HG03108 (cell line): ENCODE results near the gene RGS7BP.
"Not testable (repeated sequence)": the region's sequence is repeated elsewhere in the genome, so short reads cannot be mapped to it uniquely, and the experiment has no call there.

ENCODE experiments used
- ATAC-seq: cut with Tn5 transposase; IDR thresholded peaks from one replicate; pipeline ENCODE4 v1.9.1; 2021; ENCODE audit warnings: moderate library complexity; ENCODE audit not compliant: unreplicated experiment

The RGS7BP gene

DNA sequence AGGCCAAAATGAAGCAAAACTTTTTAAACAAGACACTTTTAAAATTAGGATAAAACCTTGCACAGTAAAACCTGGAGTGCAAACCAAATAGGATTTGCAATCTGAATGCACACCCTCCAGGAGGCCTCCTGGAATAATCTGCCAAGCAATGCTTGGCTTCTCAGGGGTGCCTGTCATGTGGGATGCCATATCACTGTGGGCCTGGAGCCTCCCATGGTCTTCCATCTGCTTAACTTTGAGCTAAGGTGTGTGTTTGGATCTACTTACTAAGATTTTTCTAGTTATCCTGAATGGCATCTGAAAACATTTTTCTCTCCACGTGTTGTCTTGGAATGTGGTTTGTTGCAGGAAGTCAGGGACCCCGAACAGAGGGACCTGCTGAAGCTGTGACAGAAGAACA, 52.1 kb downstream of the RGS7BP start:
- ATAC-seq: no peak

DNA sequence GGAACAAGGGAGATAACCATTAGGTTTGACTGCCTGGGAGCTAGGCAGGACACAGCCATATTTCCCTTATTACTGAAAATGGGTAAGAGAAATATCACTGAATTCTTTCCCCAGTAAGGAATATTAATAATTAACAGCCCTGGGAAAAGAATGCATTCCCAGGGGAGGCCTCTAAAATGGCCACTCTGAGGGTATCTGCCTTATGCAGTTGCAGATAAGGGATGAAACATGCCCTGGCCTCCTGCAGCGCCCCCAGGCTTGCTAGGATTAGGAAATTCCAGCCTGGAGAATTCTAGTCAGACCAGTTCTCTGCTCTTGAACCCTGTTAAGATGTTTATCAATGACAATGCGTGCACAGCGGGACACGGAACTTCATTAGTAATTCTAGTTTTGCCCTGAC, 52.8 kb downstream of the RGS7BP start:
- ATAC-seq: not testable (repeated sequence)

DNA sequence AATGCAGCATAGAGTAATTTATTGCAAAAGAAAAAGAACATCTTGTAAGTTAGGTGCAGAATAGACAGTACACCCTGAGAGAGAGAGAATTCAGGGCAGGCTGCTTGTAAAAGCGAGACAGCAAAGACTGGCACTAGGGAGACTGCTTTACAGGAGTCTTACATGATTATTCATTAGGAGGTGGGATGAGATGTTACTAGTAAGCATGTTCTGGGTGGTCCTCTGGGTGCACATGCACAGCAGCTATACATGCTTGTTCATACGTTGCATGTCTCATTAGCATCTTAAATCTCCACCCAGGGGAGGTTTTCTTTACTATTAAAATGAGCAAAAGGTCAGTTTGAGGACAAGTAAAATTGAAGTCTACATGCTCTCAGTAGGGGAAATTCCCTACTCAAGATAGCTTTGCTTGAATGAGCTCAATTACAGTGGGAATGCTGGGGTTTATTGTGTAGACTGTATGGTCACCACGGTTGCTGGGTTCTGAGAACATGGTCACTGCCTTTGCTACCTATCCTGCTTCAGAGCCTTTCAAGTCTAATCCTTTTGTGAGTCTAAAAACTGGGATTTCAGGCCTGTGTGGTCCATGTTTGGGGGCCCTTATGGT, 60.6 kb downstream of the RGS7BP start:
- ATAC-seq: no peak

DNA sequence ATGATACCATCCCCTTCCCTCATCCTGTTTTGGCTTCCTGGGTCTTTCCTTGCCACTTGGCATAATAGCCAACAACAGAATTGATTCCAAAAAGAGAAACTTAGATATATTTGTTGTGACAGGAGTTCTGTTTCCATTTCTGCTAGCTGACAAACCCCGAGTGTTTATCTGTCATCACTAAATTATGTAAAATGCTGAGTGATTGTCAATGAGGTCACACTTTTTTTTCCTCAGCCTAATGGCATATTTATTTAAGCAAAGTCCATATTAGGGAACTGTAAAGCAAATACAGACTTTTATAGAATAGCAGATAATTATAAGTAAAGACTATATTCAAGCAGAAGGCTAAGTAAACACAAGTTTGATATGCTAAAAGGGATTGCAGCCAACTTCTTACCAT, 64.0 kb downstream of the RGS7BP start:
- no peak for ATAC-seq

DNA sequence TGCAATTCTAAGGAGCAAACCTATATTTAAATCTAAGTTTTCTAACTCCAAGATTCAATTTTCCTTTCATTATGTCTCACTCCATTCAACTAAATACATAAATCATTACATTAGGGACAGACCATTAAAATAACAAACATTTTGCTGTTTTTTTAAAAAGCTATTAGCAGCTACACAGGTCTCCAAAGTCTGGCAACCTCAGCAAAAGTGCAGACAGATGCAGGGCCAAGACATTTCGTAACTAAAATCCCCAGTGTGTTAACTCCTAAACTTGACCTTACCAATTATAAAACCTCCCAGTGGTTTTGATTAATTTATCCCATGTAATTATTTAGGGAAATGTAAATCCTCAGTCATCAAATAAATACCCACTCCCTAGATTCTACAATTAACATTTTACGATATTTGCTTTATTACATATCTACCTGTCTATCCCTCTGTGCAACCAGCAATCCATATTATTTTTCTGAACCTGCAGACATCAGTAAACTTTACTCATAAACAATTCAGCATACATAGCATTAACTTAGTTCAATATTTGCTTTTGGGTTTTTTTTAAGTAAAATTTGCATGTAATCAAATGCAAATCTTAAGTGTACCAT, 64.7 kb downstream of the RGS7BP start:
- ATAC-seq: no peak

DNA sequence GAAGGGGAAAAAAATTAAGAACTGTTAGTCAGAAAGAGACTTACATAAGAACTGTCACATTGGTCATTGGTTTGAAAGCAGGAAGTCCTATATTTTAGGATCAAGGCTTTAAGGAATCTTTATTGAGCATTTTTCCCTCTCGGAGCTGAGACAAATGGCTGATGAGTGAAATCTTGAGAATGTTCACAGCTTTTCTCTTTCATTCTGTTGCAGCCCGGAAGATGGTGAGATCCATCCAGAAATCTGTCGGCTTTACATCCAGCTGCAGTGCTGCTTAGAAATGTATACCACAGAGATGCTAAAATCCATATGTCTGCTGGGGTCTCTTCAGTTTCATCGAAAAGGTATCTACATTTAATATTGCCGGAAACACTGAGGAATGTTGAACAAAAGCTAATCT, 69.7 kb downstream of the RGS7BP start:
- ATAC-seq: no peak

DNA sequence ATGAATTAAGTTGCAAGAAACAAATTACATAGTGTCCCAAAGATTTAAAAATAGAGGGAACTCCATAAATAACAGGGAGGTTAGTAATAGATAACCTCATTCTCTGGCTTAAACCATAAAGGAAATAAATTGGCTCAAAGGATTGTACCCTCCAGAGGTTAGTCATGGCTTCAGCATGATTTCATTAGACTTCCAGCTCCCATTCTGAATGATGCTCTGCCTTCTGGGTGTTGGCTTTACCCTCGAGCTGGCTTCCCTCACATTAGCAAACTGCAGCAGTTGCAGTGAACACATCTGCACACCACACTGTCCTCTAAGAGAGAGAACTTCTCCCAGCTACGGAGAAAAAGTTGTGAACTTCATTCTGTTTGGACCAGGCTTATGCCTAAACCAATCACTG, 70.4 kb downstream of the RGS7BP start:
- no peak for ATAC-seq

DNA sequence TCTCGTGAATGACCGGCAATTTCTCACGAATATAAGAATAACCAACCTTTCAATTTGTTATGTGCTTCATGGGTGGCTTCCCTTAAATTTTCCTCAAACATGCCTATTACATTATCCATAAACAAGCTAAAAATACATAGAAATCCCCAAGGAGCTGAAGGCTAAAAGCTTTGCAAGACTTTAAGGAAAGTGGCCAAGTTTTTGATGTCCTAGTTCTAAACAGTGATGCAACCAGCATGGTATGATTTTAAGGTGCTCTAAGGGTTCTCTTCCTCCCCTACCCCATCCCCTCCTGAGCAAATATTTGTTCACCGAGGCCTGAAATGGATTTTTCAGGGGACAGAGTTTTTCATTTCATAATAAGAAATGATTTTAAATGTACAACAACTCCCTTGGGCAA, 79.8 kb downstream of the RGS7BP start:
- no peak for ATAC-seq

DNA sequence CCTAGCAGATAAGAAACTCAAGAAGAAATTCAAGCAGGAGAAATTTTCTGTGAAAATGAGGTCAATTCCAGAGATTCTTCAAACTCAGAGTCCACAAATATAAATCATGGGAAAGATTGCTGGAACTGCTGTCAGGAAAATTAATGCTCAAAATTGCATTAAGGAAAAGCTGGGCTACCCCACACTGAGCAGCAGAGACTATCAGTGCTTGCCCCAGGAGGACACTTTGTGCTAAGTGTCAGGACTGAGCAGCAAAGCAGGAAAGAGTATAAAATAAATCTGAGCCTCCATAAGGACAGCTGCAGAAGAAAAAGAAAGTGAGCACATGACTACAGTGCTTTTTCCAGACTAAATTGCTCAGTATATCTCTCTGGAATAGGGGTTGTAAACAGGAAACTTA, 81.6 kb downstream of the RGS7BP start:
- ATAC-seq: no peak

DNA sequence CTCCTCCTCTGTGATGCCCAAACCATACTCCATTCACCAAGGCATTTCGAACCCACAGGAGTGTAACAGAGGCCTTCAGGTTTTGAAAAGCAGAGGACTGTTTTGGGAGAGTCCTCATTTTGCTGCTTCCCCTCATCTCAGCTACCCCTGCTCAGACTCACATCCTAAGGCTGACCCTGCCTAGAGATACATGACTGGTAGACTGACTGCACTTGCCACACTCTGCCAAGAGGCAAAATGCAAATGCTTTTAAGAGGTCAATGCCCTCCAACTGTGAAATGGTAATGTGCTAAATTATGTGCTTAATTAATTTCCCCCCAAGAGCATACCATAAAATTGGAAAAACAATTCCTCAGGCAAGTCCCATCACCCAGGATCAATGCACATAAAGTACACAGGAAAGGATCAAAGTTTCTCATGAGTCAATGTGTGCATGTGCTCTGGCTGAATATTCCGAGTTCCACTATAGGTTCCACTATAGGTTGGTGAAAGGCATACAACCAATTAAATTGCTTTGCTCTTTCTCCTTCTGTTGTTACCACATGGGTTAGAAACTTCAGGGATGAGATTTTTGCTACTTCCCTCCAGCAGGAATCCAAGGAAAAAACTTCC, 87.0 kb downstream of the RGS7BP start:
- ATAC-seq: no peak

DNA sequence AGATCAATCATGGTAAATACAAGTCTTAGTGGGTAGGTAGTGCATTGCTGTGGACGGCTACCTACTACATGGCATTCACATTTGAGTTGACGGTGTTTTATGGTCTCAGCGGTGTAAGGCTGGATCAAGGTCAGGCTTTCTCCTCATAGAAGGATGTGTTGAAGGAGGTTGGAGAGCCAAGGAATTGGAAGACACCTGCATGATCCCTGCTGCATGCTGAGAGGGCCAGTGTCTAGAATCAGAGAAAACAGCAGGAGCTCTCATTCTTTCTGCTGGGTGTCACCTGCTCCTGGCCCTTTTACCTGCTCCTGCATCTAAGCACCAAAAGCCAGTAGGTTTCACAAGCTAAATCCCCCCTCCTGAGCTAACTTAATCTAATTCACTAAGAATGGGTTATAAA, 88.2 kb downstream of the RGS7BP start:
- no peak for ATAC-seq

DNA sequence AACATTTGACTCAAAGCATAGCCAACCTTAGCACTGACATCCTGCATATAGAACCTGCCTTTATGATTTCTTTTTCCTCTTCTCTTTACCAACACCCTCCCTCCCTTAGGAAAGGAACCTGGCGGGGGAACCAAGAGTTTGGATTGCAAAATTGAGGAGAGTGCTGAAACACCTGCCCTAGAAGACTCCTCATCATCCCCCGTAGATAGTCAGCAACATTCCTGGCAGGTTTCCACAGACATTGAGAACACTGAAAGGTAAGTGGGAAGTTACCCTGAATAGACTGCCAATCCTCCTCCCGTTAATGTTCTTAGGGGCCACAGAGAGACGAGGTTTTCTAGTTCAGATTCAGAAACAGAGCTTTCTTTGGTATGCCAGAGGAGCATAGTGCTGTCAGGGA, 88.8 kb downstream of the RGS7BP start:
- ATAC-seq: no peak

DNA sequence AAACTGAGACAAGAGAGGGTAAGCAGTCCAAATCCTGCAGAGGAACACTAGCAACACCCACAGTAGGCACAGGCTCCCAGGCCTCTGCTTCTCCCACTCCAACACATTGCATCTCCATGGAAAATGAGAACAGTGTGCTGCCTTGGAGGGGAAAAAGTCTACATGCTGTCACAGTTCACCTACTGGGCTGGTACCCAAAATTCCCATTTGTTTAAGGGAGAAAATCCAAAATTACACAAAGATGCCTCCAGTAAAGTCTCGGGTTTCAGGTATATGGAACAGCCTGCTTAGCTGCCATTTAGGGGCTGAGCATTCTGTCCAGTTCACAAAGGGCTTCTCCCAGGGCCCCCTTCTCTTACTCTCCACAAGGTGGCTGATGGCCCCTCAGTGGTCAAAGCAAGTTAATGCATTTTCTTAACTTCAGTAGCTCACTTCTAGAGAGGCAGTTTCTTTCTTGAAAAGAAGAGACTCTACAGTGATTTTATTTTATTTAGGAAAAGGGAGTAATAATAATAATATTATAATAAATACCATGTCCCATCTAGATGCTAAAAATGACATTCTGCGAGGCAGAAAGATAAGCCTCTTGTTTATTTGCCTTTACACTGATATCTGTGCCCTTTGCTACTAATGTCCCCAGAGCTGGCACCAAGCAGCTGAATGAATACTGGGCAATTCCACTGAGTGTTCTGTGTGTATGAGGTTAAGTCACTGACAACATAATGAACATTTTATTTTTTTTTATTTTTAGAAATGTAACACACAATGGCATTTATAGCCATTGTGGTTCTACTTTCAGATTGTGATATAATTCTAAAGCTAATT, 89.4 kb downstream of the RGS7BP start:
- no peak for ATAC-seq

DNA sequence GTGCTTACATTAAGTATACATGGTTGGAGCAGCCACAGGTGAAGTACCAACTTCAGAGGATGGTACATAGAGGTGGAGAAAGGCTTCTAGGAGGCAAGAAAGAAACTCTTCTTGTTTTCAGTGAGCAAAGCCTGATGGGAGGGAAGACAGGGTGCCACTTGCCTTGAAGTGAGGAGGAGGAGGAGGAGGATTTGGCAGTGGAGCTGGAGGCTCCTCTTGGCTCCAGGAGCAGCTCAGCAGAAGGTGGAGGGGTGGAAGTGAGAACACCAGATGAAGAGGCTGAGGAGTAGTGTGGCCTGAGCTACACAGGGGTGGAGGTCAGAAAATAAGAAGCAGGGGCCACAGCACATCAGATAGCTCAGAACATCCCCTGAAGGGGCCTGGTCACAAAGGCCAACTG, 93.4 kb downstream of the RGS7BP start:
- ATAC-seq: no peak

DNA sequence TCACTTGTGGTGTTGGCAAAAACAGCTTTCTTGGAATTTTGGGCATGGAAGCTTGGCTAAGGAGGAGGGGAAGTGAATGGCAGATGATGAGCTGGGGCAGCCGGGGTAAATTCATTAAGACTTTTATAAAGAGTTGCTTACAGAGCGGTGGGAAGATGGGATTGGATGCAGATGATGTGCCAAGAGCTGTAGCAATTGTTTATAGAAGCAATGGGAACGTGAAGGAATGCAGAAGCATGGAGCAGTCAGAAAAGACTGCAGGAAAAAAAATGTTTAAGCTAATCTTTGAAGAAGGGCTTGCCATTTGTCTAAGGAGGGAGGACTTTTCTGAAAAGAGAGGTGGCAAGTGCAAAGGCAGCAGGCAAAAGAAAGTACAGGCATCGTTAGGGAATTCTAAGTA, 97.9 kb downstream of the RGS7BP start:
- no peak for ATAC-seq

DNA sequence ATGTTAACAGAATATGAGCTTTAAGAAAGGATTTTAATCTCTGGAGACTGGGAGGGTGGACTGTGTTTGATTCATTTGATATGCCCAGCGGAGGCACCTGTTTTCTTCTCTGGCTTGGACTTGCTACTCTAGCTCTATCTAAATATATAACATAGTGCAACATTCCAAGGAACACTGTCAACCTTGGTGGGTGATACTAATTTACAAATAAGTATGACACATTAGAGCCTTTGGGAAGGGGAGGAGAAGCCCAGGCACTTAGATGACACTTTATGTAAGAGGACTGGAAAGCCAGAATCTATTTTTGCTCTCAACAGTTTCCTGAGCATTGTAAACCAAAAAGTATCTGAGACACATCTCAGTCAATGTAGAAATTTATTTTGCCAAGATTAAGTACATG, 101.1 kb downstream of the RGS7BP start:
- no peak for ATAC-seq

DNA sequence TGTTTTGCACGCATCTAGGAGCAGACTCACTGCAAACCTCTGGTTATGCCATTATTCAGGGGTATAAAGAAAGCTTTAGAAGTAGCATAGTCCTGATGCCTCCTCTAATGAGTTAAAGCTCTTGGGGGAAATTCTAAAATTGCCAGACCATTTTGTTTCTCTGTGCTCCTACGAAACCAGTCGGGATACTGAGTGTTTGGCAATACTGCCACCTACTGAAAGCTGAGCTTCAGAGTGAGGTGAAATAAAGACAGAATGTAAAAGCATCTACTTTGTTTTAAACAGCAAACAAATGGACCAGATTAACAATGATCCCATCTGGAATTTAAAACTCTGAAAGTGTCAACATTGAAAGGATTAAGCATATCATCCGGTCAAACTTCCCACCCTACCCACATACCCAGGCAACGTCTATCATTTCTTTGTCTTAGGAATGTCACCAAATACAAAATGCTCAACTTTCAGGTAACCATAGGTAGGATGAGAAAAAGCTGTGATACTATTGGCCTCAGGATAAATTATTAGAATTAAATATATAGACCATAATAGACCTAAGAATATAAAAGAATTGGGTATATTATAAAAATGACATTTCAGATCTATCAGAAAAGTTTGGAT, 106.6 kb downstream of the RGS7BP start:
- ATAC-seq: no peak

DNA sequence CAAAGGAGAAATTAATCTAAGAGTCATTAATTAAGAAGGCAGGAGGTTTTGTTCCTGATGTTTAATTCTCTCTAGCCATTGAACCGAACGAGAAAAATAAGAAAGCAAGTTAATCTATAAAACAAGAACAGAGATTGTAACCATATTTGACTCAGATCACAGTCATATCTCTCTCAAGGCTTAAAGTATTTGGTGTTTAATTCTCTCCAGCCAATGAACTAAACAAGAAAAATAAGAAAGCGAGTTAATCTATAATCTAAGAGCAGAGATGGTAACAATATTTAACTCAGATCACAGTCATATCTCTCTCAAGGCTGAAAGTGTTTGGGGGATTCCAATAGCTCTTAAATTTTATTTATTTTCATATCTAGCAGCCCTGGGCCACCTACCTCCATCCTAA, 110.1 kb downstream of the RGS7BP start:
- ATAC-seq: peak; percentile 69

DNA sequence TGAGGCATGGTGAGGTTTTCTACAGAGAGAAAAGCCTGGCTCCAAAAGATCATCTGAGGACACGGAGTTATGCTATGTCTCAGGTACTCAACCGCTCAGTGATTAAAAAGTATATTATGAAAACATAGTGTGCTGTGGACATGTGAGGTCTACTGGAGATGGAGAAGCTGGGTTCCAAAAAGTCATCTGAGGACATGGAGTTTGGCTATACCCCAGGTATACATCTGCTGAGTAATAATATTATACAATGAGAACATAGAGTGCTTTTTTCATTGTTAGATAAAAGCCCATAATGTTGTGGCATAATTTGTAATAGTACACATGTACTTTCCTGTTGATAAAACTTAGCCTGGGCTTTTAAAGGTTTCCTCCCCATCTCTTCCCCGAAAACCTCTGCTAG, 113.8 kb downstream of the RGS7BP start:
- no peak for ATAC-seq

DNA sequence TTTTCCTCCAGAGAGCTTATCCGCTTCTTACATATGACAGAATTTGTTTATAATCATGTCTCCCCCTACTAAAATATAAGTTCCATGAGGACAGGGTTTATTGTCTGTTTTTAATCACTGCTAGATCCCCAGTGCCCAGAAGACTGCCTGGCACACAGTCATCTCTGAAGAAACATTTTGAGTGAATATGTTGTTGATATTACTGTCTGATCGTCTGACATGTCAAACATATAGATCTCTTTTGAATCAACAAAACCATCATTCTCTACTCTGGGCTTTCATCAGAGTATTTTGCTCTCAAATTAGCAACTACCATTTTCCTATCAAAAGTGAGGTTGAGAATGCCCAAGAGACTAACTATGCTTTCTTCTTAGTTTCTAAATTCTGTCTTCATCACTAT, 117.2 kb downstream of the RGS7BP start:
- ATAC-seq: no peak

DNA sequence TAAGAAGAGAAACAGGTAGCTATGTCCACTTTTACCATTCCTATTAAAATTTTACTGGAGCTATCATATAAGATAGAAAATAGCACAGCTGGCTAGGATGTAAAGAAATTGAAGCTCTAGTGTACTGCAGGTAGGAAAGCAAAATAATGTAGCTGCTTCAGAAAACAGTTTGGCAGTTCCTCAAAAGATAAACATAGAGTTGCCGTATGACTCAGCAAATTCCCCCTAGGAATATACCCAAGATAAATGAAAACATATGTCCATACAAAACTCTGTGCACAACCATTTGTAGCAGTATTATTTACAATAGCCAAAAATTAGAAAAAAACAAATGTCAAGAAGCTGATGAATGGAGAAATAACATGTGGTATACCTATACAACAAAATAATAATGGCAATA, 119.9 kb downstream of the RGS7BP start:
- no peak for ATAC-seq

DNA sequence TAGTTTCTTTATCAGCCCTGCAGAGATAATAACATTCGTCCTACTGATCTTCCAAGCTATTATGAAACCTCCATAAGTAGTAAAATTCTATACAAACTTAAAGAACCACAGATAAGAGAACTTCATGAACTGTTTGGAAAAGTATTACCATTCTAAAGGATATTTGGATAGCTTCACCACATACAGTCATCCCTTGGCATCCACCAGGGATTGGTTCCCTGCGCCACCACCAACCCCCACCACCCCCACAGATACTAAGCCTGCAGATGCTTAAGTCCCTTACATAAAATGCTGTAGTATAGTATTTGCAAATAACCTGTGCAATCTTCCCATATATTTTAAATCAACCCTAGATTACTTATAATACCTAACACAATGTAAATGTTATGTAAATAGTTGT, 123.1 kb downstream of the RGS7BP start:
- ATAC-seq: no peak
